ENCODE results near the gene MEA1. TPM values are rescaled to one million over a fixed set of nuclear protein-coding genes. Genes with fewer than 3 reads are reported as not detected.

Gene MEA1
- total and polyA plus RNA-seq, 10 of the 15 experiments (the other 5 are each of a cell fraction or from before 2014, with no cell fraction given) = 59.1 to 148 (median 96.4) TPM

- TF ChIP-seq NKRF (conservative IDR thresholded peaks at IDR 0.05) (peak; percentile 52; the same call in 1 of the 2 replicates), E4F1 (IDR thresholded peaks at IDR 0.05; ENCODE audit: borderline replicate concordance, partially characterized antibody) (no peak), SREBF2 (IDR thresholded peaks at IDR 0.05; ENCODE audit: low read length) (no peak), TCF7 (IDR thresholded peaks at IDR 0.05; ENCODE audit: borderline replicate concordance) (no peak), HDGF (IDR thresholded peaks at IDR 0.05) (peak; percentile 78; the same call in 1 of the 2 replicates), ZBTB33 (IDR thresholded peaks at IDR 0.05) (no peak), IKZF2 (IDR thresholded peaks at IDR 0.05) (no peak), USF1 (IDR thresholded peaks at IDR 0.05; ENCODE audit: borderline replicate concordance, extremely low read length, insufficient read depth, low read depth, low read length) (peak; percentile 62), PML (IDR thresholded peaks at IDR 0.05; ENCODE audit: low read length) (peak; percentile 42; the same call in 1 of the 2 replicates), SUPT20H (IDR thresholded peaks at IDR 0.05; ENCODE audit: borderline replicate concordance, control insufficient read depth, low read depth, low read length) (no peak), E2F8 (IDR thresholded peaks at IDR 0.05; ENCODE audit: low read depth, partially characterized antibody) (peak; percentile 47), ELK1 (IDR thresholded peaks at IDR 0.05; ENCODE audit: low read depth, low read length) (no peak), EGR1 (IDR thresholded peaks at IDR 0.05; ENCODE audit: borderline replicate concordance in 1 of 2, low read depth in 2 of 2, low read length in 2 of 2) (no peak), CBFB (IDR thresholded peaks at IDR 0.05; ENCODE audit: low read depth) (0 out of 2 replicates have a peak, but pooled peaks have one; percentile 33), HDAC6 (IDR thresholded peaks at IDR 0.05; ENCODE audit: unreplicated experiment) (no peak), CREM (IDR thresholded peaks at IDR 0.05; ENCODE audit: low read depth) (peak; percentile 100), RBBP5 (conservative IDR thresholded peaks at IDR 0.05) (no peak)
Measured at GRCh38 chr6:43059168-43060033, 45.7 kb upstream of the MEA1 start, which contains the start of the genes KLC4 and MRPL2 (continued).
